Stimulated activated CD8-positive, alpha-beta memory T cell treated with anti-CD3 and anti-CD28 coated beads, Interleukin-12 subunit alpha, Interleukin-12 subunit beta, amount 100 ng/mL, for 1 hour (primary cell): ENCODE results near the gene CD300E.
"Not testable (repeated sequence)": the region's sequence is repeated elsewhere in the genome, so short reads cannot be mapped to it uniquely, and the experiment has no call there.

Experiments
- DNase-seq: peaks from one replicate; pipeline ENCODE4 v3.0.0-alpha.2; 2020; ENCODE audit warnings: low read depth

CD300E gene

GRCh38 chr17:74598346-74599022 is 25.1 kb downstream of the CD300E start:
- DNase-seq: no peak

GRCh38 chr17:74597069-74597790 is 26.3 kb downstream of the CD300E start:
- no peak for DNase-seq

- DNase-seq: no peak
These were observed 28.3 kb downstream of the CD300E start for GRCh38 chr17:74595037-74595750.

- no peak for DNase-seq
These were observed 31.2 kb downstream of the CD300E start, which contains the start of gene CD300LD for GRCh38 chr17:74592087-74592990. Gene CD300LD, minus strand, starts transcription at chr17:74592283. Its CDS starts 81 bp downstream, at chr17:74592202.

- no peak for DNase-seq
These were observed 32.0 kb downstream of the CD300E start for GRCh38 chr17:74591503-74591902.

- no peak for DNase-seq
These were observed 37.8 kb downstream of the CD300E start for GRCh38 chr17:74585711-74586110.

GRCh38 chr17:74584292-74585060 is 39.1 kb downstream of the CD300E start:
- no peak for DNase-seq

GRCh38 chr17:74582633-74583032 is 40.9 kb downstream of the CD300E start:
- DNase-seq: no peak

GRCh38 chr17:74579900-74580299 is 43.6 kb downstream of the CD300E start:
- DNase-seq: no peak

- no peak for DNase-seq
These were observed 44.6 kb downstream of the CD300E start for GRCh38 chr17:74578979-74579378.

GRCh38 chr17:74574489-74575142 is 48.9 kb downstream of the CD300E start:
- DNase-seq: no peak

- not testable (repeated sequence) for DNase-seq
These were observed 49.9 kb downstream of the CD300E start for GRCh38 chr17:74573635-74574034.

- no peak for DNase-seq
These were observed 50.4 kb downstream of the CD300E start for GRCh38 chr17:74573169-74573568.

- no peak for DNase-seq
These were observed 51.8 kb downstream of the CD300E start for GRCh38 chr17:74571621-74572270.

GRCh38 chr17:74569020-74570003 is 54.2 kb downstream of the CD300E start:
- DNase-seq: no peak

- no peak for DNase-seq
These were observed 55.2 kb downstream of the CD300E start for GRCh38 chr17:74568106-74568873.

- DNase-seq: no peak
These were observed 56.1 kb downstream of the CD300E start, which contains the start of gene CD300H for GRCh38 chr17:74567397-74567796. Gene CD300H, minus strand, starts transcription at chr17:74567509.
